SU-DHL-6 (cell line): ENCODE data around the gene MS4A6E.

Source experiments
- CTCF ChIP-seq: fragments of 200-600 bp; sonication (generic); IDR thresholded peaks from one replicate; pipeline ENCODE4 v1.5.1; 2017; ENCODE audit warnings: antibody characterized with exemption, mild to moderate bottlenecking, low read length, moderate library complexity; ENCODE audit not compliant: insufficient read depth, poor library complexity, severe bottlenecking
- EZH2phosphoT487 ChIP-seq: fragments of 200-600 bp; sonication (generic), shearing (Covaris generic); conservative IDR thresholded peaks from 2 replicates; pipeline ENCODE4 v1.6.1; 2018; ENCODE audit warnings: mild to moderate bottlenecking, antibody characterized with exemption, low read length, moderate library complexity, mixed read lengths

- no peak for TF ChIP-seq CTCF
- no peak for TF ChIP-seq EZH2phosphoT487
Measured at GRCh38 chr11:60292145-60292544, 34.9 kb upstream of the MS4A6E start.
